Astrocyte (in vitro differentiated cells and primary cell): Measurements from ENCODE around the gene CLDN6. TPM values are rescaled to one million over a fixed set of nuclear protein-coding genes. Genes with fewer than 3 reads are reported as not detected.

Experiments used
- DNase-seq: peaks from one replicate; pipeline ENCODE4 v3.0.0-alpha.2; 2010; ENCODE audit warnings: low read depth
- FAIRE-seq: peaks from 2 replicates; lab custom pipeline; 2011; peaks lifted over from hg19 to GRCh38; lab: Jason Lieb, UNC
- H2AFZ ChIP-seq: 2 replicates; pipeline ENCODE4 v1.6.0; 2012; ENCODE audit warnings: low read depth, low read length, inconsistent platforms
- H3K27ac ChIP-seq: 2 replicates; pipeline ENCODE4 v1.5.1; 2011; ENCODE audit warnings: low read depth, low read length, inconsistent platforms
- H3K27me3 ChIP-seq: 2 replicates; pipeline ENCODE4 v1.6.0; 2011; ENCODE audit warnings: low read length, inconsistent platforms; ENCODE audit not compliant: insufficient read depth
- H3K36me3 ChIP-seq: 2 replicates; pipeline ENCODE4 v1.5.1; 2011; ENCODE audit warnings: low read length, inconsistent platforms; ENCODE audit not compliant: insufficient read depth
- H3K4me1 ChIP-seq: 2 replicates; pipeline ENCODE4 v1.5.1; 2011; ENCODE audit warnings: low read length, inconsistent platforms; ENCODE audit not compliant: insufficient read depth
- H3K4me2 ChIP-seq: 2 replicates; pipeline ENCODE4 v1.6.0; 2012; ENCODE audit warnings: low read length, inconsistent platforms
- H3K4me3 ChIP-seq: 2 replicates; pipeline ENCODE4 v1.5.1; 2011; ENCODE audit warnings: low read depth, mild to moderate bottlenecking, low read length, inconsistent platforms; ENCODE audit not compliant: insufficient read depth
- H3K79me2 ChIP-seq: 2 replicates; pipeline ENCODE4 v1.6.0; 2012; ENCODE audit warnings: mild to moderate bottlenecking, low read length, inconsistent platforms; ENCODE audit not compliant: insufficient read depth
- H3K9ac ChIP-seq: 2 replicates; pipeline ENCODE4 v1.6.0; 2012; ENCODE audit warnings: mild to moderate bottlenecking, low read length, inconsistent platforms
- H3K9me3 ChIP-seq: 2 replicates; pipeline ENCODE4 v1.5.1; 2012; ENCODE audit warnings: low read depth, mild to moderate bottlenecking, low read length, inconsistent platforms; ENCODE audit not compliant: insufficient read depth
- H4K20me1 ChIP-seq: 2 replicates; pipeline ENCODE4 v1.6.0; 2012; ENCODE audit warnings: low read length, inconsistent platforms; ENCODE audit not compliant: insufficient read depth
- H3K27ac Mint-ChIP-seq: one replicate; pipeline ENCODE4 v1.8.0; 2021; ENCODE audit warnings: mild to moderate bottlenecking, mixed read lengths; ENCODE audit not compliant: unreplicated experiment
- H3K27me3 Mint-ChIP-seq: one replicate; pipeline ENCODE4 v1.8.0; 2021; ENCODE audit warnings: low read depth, mixed read lengths; ENCODE audit not compliant: unreplicated experiment
- H3K36me3 Mint-ChIP-seq: one replicate; pipeline ENCODE4 v1.8.0; 2021; ENCODE audit warnings: low read depth, mixed read lengths; ENCODE audit not compliant: unreplicated experiment
- H3K4me1 Mint-ChIP-seq: one replicate; pipeline ENCODE4 v1.8.0; 2021; ENCODE audit warnings: low read depth, mixed read lengths; ENCODE audit not compliant: unreplicated experiment
- H3K4me3 Mint-ChIP-seq: one replicate; pipeline ENCODE4 v1.8.0; 2021; ENCODE audit warnings: mild to moderate bottlenecking, moderate library complexity, mixed read lengths; ENCODE audit not compliant: unreplicated experiment
- H3K9me3 Mint-ChIP-seq: one replicate; pipeline ENCODE4 v1.8.0; 2021; ENCODE audit warnings: mild to moderate bottlenecking, mixed read lengths; ENCODE audit not compliant: unreplicated experiment
- CTCF ChIP-seq: IDR thresholded peaks from 2 replicates; pipeline ENCODE4 v1.5.1; 2011; ENCODE audit warnings: low read depth, mild to moderate bottlenecking, inconsistent platforms, low read length, moderate library complexity; ENCODE audit not compliant: insufficient read depth
- EZH2 ChIP-seq: IDR thresholded peaks from 2 replicates; pipeline ENCODE4 v1.6.1; 2012; ENCODE audit warnings: mild to moderate bottlenecking, low read length, inconsistent platforms; ENCODE audit not compliant: insufficient read depth
- total RNA-seq: library from RNA; stranded (reverse); gene quantifications from 2 replicates; pipeline ENCODE4 v1.2.1, GENCODE V29; 2021

The CLDN6 gene
- total RNA-seq, 1 donor from 2014 or later: 584 TPM

DNA sequence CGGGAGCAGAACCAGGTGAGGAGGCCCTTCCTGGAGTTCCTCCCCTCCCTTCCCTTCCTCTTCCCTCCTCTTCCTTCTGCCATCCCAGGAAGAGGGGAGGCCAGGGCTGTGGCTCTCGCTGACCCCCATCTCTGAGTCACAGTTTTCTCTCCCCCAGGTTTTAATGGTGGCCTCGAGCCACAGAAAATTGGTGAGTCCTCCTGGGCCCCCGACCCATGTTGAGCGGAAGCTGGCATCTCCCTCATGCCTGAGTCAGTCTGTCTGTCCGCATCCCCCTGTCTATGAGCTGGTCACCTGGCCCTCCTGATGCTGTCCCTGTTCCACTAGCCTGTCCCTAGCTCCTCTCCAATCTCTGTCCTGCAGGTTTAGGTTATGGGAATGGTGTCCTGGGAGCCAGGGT, 18.1 kb downstream of the CLDN6 start:
- Mint-ChIP-seq H3K4me1 (no peaks in the 10 kb centered on the region), H3K27ac (no peak overlapping the region), H3K4me3 (no peak overlapping the region), H3K9me3 (no peaks in the 10 kb centered on the region), H3K36me3 (no peaks in the 10 kb centered on the region), H3K27me3 (peaks cover 12% of the 10 kb centered on the region)
- peaks cover 12% of the 10 kb centered on the region for H3K27me3 ChIP-seq
- H3K9ac ChIP-seq: no peak overlapping the region
- H3K79me2 ChIP-seq: no peaks in the 10 kb centered on the region
- no peak overlapping the region for H3K4me2 ChIP-seq
- H3K27ac ChIP-seq: no peak overlapping the region
- no peak for DNase-seq
- H3K9me3 ChIP-seq: no peaks in the 10 kb centered on the region
- no peaks in the 10 kb centered on the region for H3K4me1 ChIP-seq
- no peaks in the 10 kb centered on the region for H4K20me1 ChIP-seq
- no peak for FAIRE-seq
- no peak overlapping the region for H2AFZ ChIP-seq
- no peaks in the 10 kb centered on the region for H3K36me3 ChIP-seq
- no peak overlapping the region for H3K4me3 ChIP-seq
- no peak for TF ChIP-seq EZH2
- no peak for TF ChIP-seq CTCF

DNA sequence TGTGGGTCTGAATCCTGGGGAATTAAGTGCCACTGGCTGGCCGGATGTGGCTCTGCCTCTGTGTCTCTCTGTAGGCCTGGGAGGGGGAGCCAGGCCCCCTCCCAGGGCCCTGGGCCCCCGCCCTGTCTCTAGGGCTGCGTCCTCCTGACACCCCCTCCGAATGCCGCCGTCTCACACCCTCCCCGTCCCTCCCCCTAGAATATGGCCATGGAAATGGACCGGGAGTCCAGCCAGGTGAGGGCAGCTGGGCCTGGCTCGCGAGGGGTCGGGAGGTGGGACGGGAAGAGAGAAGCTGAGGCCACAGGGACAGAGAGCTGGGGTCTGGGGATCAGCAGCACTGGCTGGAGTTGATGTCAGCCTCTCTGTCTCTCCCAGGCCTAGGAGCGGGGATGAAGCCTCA, 21.7 kb downstream of the CLDN6 start:
- FAIRE-seq: no peak
- no peak overlapping the region for H3K27ac Mint-ChIP-seq

More for the DNA sequence above, 21.7 kb downstream of the CLDN6 start:
- Histone ChIP-seq H3K27me3 (peaks cover 10% of the 10 kb centered on the region), H3K4me3 (no peak overlapping the region), H3K9me3 (no peaks in the 10 kb centered on the region), H3K4me2 (no peak overlapping the region), H2AFZ (no peak overlapping the region), H3K79me2 (no peaks in the 10 kb centered on the region), H3K9ac (no peak overlapping the region), H3K27ac (no peak overlapping the region), H3K36me3 (no peaks in the 10 kb centered on the region), H3K4me1 (no peaks in the 10 kb centered on the region), H4K20me1 (no peaks in the 10 kb centered on the region)
- H3K4me1 Mint-ChIP-seq: peaks cover 1% of the 10 kb centered on the region
- H3K36me3 Mint-ChIP-seq: no peaks in the 10 kb centered on the region
- H3K4me3 Mint-ChIP-seq: no peak overlapping the region
- TF ChIP-seq CTCF: no peak
- TF ChIP-seq EZH2: no peak
- H3K9me3 Mint-ChIP-seq: no peaks in the 10 kb centered on the region
- H3K27me3 Mint-ChIP-seq: peaks cover 19% of the 10 kb centered on the region
- DNase-seq: no peak
